Fibroblast of peridontal ligament (primary cell): ENCODE measurements around the gene NAPSA.
A peak's percentile ranks its signal among the peaks of the same experiment; 100 is the strongest.

Source experiments
- DNase-seq: peaks from one replicate; pipeline ENCODE4 v3.0.0-alpha.2; 2010; ENCODE audit errors: extremely low read depth

NAPSA gene

DNA sequence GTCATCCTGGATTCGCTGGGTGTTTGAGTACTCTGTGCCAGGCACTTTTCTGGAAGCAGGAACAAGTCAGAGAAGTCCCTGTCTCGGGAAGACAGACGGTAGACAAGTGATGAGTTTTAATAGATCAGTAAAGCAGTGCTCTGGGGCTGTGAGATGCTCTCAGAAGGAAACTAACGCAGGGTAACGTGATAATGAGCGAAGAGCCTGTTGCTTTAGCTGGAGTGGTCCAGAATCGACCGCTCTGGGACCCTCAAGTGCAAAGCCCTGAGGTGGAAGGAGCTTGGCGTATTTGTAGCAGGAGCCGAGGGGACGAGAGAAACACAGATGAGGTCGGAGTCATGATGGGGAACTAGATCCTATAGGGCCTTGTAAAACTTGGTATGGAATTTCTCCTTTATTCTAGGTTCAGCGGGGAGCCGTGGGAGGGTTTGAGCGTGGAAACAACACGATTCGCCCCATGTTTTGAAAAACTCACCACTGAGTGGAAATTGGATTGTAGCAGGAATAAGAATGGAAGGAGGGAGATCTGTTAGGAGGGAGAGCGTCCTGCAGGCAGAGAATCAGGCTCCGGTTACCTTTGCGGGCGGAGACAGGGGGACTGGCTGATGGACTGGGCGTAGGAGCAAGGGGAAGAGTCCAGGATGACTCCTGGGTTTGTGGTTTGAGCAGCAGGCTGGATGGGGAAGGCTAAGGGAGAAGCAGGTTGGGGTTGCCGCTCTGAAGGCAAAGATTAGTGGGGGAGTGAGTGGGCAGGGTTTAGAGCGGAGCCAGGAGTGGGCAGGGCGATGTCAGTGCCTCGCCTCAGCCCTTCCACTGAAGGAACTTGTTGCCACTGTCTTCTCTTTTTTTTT, 19.5 kb upstream of the NAPSA start:
- peak; percentile 9 for DNase-seq

- DNase-seq: peak; percentile 93
Measured at GRCh38 chr19:50383852-50384684, 18.6 kb upstream of the NAPSA start, which contains the start of gene POLD1. POLD1 (plus strand) TSS chr19:50384347; CDS start chr19:50398852, 14,505 bp downstream.

GRCh38 chr19:50383001-50383851, 17.8 kb upstream of the NAPSA start:
- no peak for DNase-seq

- no peak for DNase-seq
Measured at GRCh38 chr19:50381881-50382729, 16.7 kb upstream of the NAPSA start.

GRCh38 chr19:50380751-50381151, 15.3 kb upstream of the NAPSA start:
- DNase-seq: no peak

DNA sequence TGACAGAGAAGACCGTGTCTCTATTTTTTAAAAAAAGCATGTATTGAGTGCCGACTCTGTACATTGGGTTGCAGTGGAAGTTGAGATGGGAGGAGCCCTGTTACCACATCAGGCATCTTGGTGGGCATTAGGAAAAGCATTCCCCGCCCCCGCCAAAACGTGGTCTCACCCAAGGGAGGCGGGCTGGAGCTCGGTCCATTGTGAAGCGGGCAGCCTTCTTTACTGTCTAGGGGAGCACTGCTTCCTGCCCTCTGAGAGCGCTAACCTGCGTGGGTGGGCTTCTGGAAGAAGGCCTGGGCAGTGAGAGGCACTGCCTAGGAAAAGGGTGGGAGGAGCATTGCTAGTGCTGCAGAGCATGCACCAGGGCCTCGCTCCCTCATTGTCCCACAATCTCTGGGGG, 14.7 kb upstream of the NAPSA start:
- no peak for DNase-seq

DNA sequence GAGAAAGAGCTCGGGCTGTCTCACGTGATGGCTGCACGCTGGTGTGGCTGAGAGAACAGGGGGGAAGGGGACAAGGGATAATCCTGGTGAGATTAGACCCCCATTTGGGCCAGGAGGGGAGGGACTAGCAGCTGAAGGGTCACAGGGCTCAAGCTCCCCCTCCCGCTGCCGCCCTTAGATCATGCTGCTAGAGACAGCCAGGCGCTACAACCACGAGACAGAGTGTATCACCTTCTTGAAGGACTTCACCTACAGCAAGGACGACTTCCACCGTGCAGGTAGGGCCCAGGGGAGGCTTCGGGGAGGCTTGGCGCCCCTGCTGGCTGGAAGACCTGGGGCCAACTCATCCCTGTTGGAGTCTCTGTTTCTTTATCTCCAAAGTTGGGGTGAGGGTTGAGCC, 14.2 kb upstream of the NAPSA start:
- no peak for DNase-seq

- no peak for DNase-seq
Measured at GRCh38 chr19:50378863-50379236, 13.4 kb upstream of the NAPSA start.

DNA sequence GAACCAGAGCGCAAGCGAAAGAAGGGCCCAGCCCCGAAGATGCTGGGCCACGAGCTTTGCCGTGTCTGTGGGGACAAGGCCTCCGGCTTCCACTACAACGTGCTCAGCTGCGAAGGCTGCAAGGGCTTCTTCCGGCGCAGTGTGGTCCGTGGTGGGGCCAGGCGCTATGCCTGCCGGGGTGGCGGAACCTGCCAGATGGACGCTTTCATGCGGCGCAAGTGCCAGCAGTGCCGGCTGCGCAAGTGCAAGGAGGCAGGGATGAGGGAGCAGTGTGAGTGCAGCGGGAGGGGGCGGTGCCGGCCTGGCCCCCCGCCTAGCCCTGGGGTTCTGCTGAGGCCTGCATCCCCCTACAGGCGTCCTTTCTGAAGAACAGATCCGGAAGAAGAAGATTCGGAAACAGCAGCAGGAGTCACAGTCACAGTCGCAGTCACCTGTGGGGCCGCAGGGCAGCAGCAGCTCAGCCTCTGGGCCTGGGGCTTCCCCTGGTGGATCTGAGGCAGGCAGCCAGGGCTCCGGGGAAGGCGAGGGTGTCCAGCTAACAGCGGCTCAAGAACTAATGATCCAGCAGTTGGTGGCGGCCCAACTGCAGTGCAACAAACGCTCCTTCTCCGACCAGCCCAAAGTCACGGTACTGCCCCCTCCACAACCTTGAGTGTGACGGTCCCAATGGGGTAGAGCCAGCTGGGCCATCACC, 12.9 kb upstream of the NAPSA start:
- DNase-seq: no peak

DNA sequence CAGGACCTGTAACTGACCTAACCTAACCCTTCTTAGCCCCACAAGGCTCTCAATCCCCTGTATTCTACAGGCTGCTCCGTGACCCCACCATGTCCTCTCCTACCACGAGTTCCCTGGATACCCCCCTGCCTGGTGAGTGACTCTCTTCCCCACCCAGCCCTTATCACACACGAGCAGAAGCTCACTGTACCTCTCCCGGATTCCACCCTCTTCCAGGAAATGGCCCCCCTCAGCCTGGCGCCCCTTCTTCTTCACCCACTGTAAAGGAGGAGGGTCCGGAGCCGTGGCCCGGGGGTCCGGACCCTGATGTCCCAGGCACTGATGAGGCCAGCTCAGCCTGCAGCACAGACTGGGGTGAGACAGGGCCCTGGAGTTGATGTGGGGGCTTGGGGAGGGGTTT, 12.1 kb upstream of the NAPSA start:
- no peak for DNase-seq

DNA sequence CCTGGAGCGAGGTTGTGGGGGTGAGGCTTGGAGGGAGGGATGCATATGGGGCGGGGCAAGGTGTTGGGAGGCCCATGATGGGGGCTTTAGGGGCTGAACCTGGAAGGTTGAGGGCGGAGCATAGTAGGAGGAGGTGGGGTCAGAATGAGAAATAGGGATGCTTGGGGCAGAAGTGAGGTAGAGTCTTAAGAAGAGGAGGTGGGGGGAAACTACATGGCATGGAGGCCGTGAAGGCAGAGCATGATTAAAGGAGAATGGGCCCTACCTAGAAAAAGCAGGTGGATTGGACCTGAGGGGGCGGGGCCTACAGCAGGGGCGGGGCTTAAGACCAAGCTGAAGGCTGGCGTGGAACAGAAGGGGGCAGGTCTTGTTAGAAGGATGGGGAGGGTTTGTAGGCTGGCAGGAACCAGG, 11.6 kb upstream of the NAPSA start:
- DNase-seq: no peak

DNA sequence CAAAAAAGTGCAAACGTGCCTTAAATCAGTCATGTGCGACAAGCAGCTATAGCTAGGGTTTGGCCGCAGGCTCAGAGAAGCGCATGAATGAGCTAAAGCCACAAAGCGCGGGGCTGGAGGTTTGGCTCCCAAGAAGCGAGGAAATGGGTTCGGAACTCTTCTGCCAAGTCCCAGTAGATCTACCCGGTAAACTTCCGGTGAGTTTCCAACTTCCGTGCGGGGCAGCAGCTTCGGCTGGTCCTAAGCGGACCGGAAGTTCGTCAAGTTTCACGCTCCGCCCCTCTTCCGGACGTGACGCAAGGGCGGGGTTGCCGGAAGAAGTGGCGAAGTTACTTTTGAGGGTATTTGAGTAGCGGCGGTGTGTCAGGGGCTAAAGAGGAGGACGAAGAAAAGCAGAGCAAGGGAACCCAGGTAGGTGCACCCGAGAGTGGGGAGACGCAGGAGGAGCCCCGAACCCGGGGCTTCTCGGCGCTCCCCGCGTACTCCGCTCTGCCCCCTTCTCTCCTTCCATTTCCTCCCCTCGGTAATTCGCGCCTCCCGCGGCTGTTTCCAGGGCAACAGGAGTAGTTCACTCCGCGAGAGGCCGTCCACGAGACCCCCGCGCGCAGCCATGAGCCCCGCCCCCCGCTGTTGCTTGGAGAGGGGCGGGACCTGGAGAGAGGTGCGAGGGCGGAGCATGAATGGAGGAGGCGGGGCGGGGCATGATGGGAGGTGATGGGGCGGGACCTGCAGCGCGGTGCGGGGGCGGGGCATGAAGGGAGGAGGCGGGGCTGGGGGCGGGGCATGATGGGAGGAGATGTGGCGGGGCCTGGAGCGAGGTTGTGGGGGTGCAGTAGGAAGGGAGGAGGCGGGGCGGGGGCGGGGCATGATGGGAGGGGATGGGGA, 11.0 kb upstream of the NAPSA start, which contains the start of gene NR1H2:
TSS of gene NR1H2 (plus strand) at position 292 of the 885 bp plus-strand sequence. CDS start 1,149 bp downstream, outside the sequence.
- peak; percentile 98 for DNase-seq

GRCh38 chr19:50371914-50372475, 6.6 kb upstream of the NAPSA start:
- peak; percentile 8 for DNase-seq

DNA sequence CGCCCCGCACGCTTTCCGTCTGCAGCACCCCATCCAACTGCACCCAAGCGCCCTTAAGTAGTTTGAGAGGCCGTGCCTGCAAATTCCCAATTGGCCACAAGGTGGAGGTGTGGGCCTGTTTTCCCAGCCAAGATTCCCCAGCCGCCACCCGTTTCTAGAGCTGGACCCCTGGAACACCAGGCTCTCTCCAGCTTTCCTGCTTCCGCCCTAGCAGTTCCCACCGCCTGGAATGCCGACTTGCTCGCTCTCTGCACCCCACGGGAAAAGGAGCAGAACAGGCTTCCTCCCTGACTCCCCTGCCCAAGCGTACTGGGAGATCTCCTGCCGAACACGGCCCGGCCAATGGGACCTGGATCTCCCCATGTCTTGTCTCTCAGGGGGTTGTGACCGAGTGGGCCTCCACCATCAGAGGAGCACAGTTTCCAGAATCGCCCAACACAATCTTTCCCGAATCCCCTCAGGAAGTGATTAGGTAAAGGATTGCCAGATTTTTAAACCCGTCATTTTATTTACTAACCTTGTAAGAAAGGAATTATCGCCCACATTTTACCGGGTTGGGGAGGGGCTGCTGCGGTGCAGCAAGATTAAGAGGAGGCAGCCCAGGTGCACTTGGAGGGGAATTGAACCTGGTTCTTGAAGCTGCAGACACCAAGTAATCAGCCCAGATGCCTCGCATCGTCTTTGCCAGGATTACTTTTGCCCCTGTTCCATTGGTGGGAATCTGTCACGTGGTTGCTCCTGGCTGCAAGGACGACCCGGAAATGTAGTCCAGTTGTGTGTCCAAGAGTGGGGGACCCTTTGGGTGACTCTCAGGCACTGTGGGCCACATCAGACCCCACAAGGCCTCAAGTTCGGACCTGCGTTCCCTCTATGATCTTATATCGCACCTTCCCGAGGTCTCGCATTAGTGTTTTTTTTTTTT, 3.5 kb upstream of the NAPSA start:
- peak; percentile 90 for DNase-seq

- DNase-seq: no peak
Measured at GRCh38 chr19:50362656-50363424, 2.6 kb downstream of the NAPSA start.

GRCh38 chr19:50362030-50362412, 3.4 kb downstream of the NAPSA start:
- DNase-seq: no peak
